GM23248 (cell line): ENCODE data around the gene ABCC4.

ENCODE experiments used
- EZH2 ChIP-seq: fragments of 200-600 bp; sonication (generic); IDR thresholded peaks from 2 replicates; pipeline ENCODE4 v1.6.1; 2018; ENCODE audit warnings: antibody characterized with exemption, mild to moderate bottlenecking; ENCODE audit not compliant: insufficient read depth, poor library complexity, severe bottlenecking
- EZH2phosphoT487 ChIP-seq: fragments of 200-600 bp; sonication (generic); IDR thresholded peaks from 2 replicates; pipeline ENCODE4 v1.6.1; 2018; ENCODE audit warnings: antibody characterized with exemption, moderate library complexity, mild to moderate bottlenecking, low read depth; ENCODE audit not compliant: insufficient read depth

DNA sequence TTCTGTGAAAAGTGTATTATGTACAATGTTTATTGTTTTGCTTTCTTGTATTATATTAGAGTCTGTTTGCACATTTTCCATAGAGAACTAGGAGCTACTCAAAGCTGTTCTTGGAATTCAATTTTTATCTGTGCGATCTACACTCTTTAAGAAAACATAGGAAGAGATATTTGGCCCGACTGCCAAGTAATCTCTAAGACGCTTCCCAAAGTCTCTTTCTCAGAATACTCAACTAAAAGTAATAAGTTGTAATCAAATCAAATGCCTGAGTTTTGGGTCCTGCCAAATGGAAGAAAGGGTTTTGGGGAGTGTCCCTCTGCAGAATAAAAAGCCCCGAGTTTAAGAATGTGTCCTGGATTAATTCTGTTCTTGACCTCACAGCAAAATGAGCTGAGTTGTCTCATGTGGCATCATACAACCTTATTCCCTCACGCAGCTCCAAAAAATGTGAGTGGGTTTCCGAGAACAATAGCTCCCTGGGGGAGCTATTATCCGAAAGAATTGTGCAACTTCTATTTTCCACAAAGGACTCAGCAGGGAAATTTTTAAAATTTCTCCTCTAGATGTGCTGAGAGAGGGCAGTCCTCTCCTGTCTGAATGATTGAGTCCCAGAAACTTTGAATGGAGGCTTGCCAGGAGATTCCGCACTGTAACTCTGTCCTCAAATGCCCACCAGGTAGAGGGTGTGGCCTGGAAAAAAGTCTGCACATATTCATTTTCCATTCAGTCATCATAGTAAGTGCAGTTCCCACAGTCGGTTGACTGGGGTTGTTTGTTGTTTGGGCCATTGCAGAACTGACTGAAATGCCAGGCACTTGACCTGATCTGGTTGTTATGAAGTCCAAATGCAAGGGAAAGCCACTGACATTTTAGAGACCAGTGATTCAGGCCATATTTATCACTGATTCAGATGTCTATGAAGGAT is 309.0 kb downstream of the ABCC4 start:
- TF ChIP-seq EZH2, result no peak
- no peak for TF ChIP-seq EZH2phosphoT487
